Breast epithelium (tissue), 4 donors: ENCODE results near the gene C1orf87. TPM values are rescaled to one million over a fixed set of nuclear protein-coding genes. Genes with fewer than 3 reads are reported as not detected.

Source experiments
- DNase-seq, 2 donors: peaks; one replicate each; pipeline ENCODE4 v3.0.0-alpha.2; 2019; ENCODE audit warnings: low spot score in 2 of 2
- H3K27ac ChIP-seq, 2 donors: fragments of 200-600 bp; sonication (generic) in 1 of 2; one replicate each; pipeline ENCODE4 v1.5.1; 2016 to 2019; ENCODE audit warnings: mild to moderate bottlenecking in 1 of 2
- H3K27me3 ChIP-seq, 2 donors: fragments of 200-600 bp; sonication (generic) in 1 of 2; one replicate each; pipeline versions ENCODE4 v1.5.1 to v1.6.0; 2017 to 2019; ENCODE audit warnings: control low read depth in 1 of 2, mild to moderate bottlenecking in 1 of 2
- H3K36me3 ChIP-seq: fragments of 200-600 bp; one replicate; pipeline ENCODE4 v1.5.1; 2019
- H3K4me1 ChIP-seq, 2 donors: fragments of 200-600 bp; sonication (generic); one replicate each; pipeline ENCODE4 v1.5.1; 2016 to 2019; ENCODE audit warnings: control low read depth in 1 of 2
- H3K4me3 ChIP-seq, 3 donors: fragments of 200-600 bp; sonication (generic); 1 replicate in 2 of 3; 2 replicates in 1 of 3; pipeline ENCODE4 v1.5.1; 2016 to 2019; ENCODE audit warnings: mild to moderate bottlenecking in 3 of 3, moderate library complexity in 2 of 3
- H3K9me3 ChIP-seq, 2 donors: fragments of 200-600 bp; sonication (generic) in 1 of 2; one replicate each; pipeline ENCODE4 v1.5.1; 2016 to 2019; ENCODE audit warnings: control low read depth in 1 of 2
- CTCF ChIP-seq, 3 donors: fragments of 450-650 bp; IDR thresholded peaks; one replicate each; pipeline ENCODE4 v1.5.1; 2016 to 2017; ENCODE audit warnings: antibody characterized with exemption in 3 of 3, mild to moderate bottlenecking in 3 of 3, moderate library complexity in 3 of 3
- POLR2A ChIP-seq: fragments of 450-650 bp; IDR thresholded peaks from one replicate; pipeline ENCODE4 v1.6.1; 2016; ENCODE audit warnings: antibody characterized with exemption, mild to moderate bottlenecking, moderate library complexity
- POLR2AphosphoS5 ChIP-seq, 3 donors: sonication (generic); formaldehyde crosslinking; IDR thresholded peaks; one replicate each; pipeline ENCODE4 v1.6.1; 2017; ENCODE audit warnings: antibody characterized with exemption in 3 of 3
- intact Hi-C: fragments of 100-400 bp; cut with DNase I; formaldehyde crosslinking; loops from one replicate; pipeline ENCODE4 v1.15.1; 2023; ENCODE audit warnings: low total_unique reads
- total RNA-seq, 3 donors: library from RNA; depleted of rRNA; stranded (reverse); fragments of >200 nt; gene quantifications; one replicate each; pipeline ENCODE4 v1.1.0, GENCODE V29; 2016

Gene C1orf87
- total RNA-seq = not detected

- intact Hi-C loops = no loop called here
- no peaks in the 10 kb centered on the region for H3K9me3 ChIP-seq
- no peaks in the 10 kb centered on the region for H3K4me1 ChIP-seq
- no peak within 1 kb of the TSS for H3K27ac ChIP-seq
- H3K4me3 ChIP-seq = peak within 1 kb of the TSS in 2 of 3 donors; percentile 5 to 21
- peaks cover 0 to 8% of the 10 kb centered on the region in 2 donors for H3K27me3 ChIP-seq
- no peak for TF ChIP-seq CTCF (IDR thresholded peaks at IDR 0.05)
- no peak for DNase-seq
- H3K36me3 ChIP-seq = no peaks in the 10 kb centered on the region
Observed at GRCh38 chr1:60073605-60074278, at the start of gene C1orf87. C1orf87 (minus strand) TSS chr1:60073770; CDS start chr1:60072643, 1,127 bp downstream.

GRCh38 chr1:60118085-60118484 is 44.5 kb upstream of the C1orf87 start:
- no peak for TF ChIP-seq POLR2A
- TF ChIP-seq CTCF (IDR thresholded peaks at IDR 0.05) = no peak
- no peak for TF ChIP-seq POLR2AphosphoS5 (IDR thresholded peaks at IDR 0.05)
- DNase-seq = no peak
- no peaks in the 10 kb centered on the region for H3K9me3 ChIP-seq
- no peak overlapping the region for H3K4me3 ChIP-seq
- no peaks in the 10 kb centered on the region for H3K27me3 ChIP-seq
- no peak overlapping the region for H3K27ac ChIP-seq
- H3K4me1 ChIP-seq = no peaks in the 10 kb centered on the region
- H3K36me3 ChIP-seq = no peaks in the 10 kb centered on the region
- intact Hi-C loops = no loop called here

GRCh38 chr1:60114745-60115318 is 41.3 kb upstream of the C1orf87 start:
- TF ChIP-seq CTCF (IDR thresholded peaks at IDR 0.05) (no peak), POLR2A (no peak), POLR2AphosphoS5 (IDR thresholded peaks at IDR 0.05) (no peak)
- Histone ChIP-seq H3K4me3 (no peak overlapping the region), H3K27ac (no peak overlapping the region), H3K36me3 (no peaks in the 10 kb centered on the region), H3K9me3 (no peaks in the 10 kb centered on the region), H3K4me1 (no peaks in the 10 kb centered on the region), H3K27me3 (no peaks in the 10 kb centered on the region)
- no peak for DNase-seq
- intact Hi-C loops = no loop called here

GRCh38 chr1:60113596-60113995 is 40.0 kb upstream of the C1orf87 start:
- no peaks in the 10 kb centered on the region for H3K9me3 ChIP-seq
- intact Hi-C loops = no loop called here
- no peaks in the 10 kb centered on the region for H3K36me3 ChIP-seq
- H3K4me3 ChIP-seq = no peak overlapping the region
- no peak for DNase-seq
- no peaks in the 10 kb centered on the region for H3K4me1 ChIP-seq
- no peak overlapping the region for H3K27ac ChIP-seq
- H3K27me3 ChIP-seq = no peaks in the 10 kb centered on the region
- TF ChIP-seq POLR2AphosphoS5 (IDR thresholded peaks at IDR 0.05) (no peak), POLR2A (no peak), CTCF (IDR thresholded peaks at IDR 0.05) (no peak)

- Histone ChIP-seq H3K4me1 (no peaks in the 10 kb centered on the region), H3K27ac (no peak overlapping the region), H3K4me3 (no peak overlapping the region), H3K36me3 (no peaks in the 10 kb centered on the region), H3K27me3 (no peaks in the 10 kb centered on the region), H3K9me3 (no peaks in the 10 kb centered on the region)
- intact Hi-C loops = no loop called here
- DNase-seq = no peak
- TF ChIP-seq POLR2AphosphoS5 (IDR thresholded peaks at IDR 0.05) (no peak), CTCF (IDR thresholded peaks at IDR 0.05) (no peak), POLR2A (no peak)
Observed at GRCh38 chr1:60113028-60113427, 39.5 kb upstream of the C1orf87 start.
